ENCODE data around the gene SCRG1. TPM values are rescaled to one million over a fixed set of nuclear protein-coding genes. Genes with fewer than 3 reads are reported as not detected.

SCRG1 gene
- total RNA-seq, 1 experiment from 2014 or later, result not detected

GRCh38 chr4:173411106-173411693 is 12.3 kb upstream of the SCRG1 start:
- Histone ChIP-seq H3K4me1 (replicated peaks; ENCODE audit: insufficient read depth) (peaks cover 45% of the 10 kb centered on the region), H3K27ac (no peak overlapping the region), H3K9me2 (ENCODE audit: insufficient read depth) (no peaks in the 10 kb centered on the region), H3K36me3 (ENCODE audit: low read depth) (no peaks in the 10 kb centered on the region), H2AFZ (no peak overlapping the region), H3K4me3 (no peak overlapping the region), H3K27me3 (ENCODE audit: insufficient read depth, low read depth) (no peaks in the 10 kb centered on the region), H4K20me1 (ENCODE audit: insufficient read depth) (no peaks in the 10 kb centered on the region), H3K4me2 (no peak overlapping the region), H3K79me2 (ENCODE audit: low read depth) (no peaks in the 10 kb centered on the region), H3F3A (ENCODE audit: insufficient read depth, low read depth) (peaks cover 17% of the 10 kb centered on the region; the same call in 1 of the 2 replicates), H3K9me3 (ENCODE audit: insufficient read depth, low read depth) (no peaks in the 10 kb centered on the region)
- DNase-seq, result no peak
- ChIA-PET POLR2A (ENCODE audit: unreplicated experiment) (interaction anchor here (0.6 kb wide), 1 partner anchor 408 kb away, joined by 7 read pairs; no protein-coding TSS in a partner anchor), CTCF (no interaction called here)
- no peak for TF ChIP-seq EZH2 (IDR thresholded peaks at IDR 0.05; ENCODE audit: low read depth)
- TF ChIP-seq CTCF (conservative IDR thresholded peaks at IDR 0.05), result no peak
- no TSS peak for BruUV-seq (replicated peaks)
- intact Hi-C loops (cut with micrococcal nuclease; ENCODE audit: unreplicated experiment), result no loop called here

- Histone ChIP-seq H3K4me3 (no peak overlapping the region), H3K36me3 (ENCODE audit: low read depth) (no peaks in the 10 kb centered on the region), H3K27ac (no peak overlapping the region), H4K20me1 (ENCODE audit: insufficient read depth) (no peaks in the 10 kb centered on the region), H3K4me2 (no peak overlapping the region), H3K79me2 (ENCODE audit: low read depth) (no peaks in the 10 kb centered on the region), H3F3A (ENCODE audit: insufficient read depth, low read depth) (peaks cover 7% of the 10 kb centered on the region; the same call in 1 of the 2 replicates), H3K27me3 (ENCODE audit: insufficient read depth, low read depth) (no peaks in the 10 kb centered on the region), H2AFZ (no peak overlapping the region), H3K9me2 (ENCODE audit: insufficient read depth) (no peaks in the 10 kb centered on the region), H3K4me1 (replicated peaks; ENCODE audit: insufficient read depth) (peaks cover 34% of the 10 kb centered on the region), H3K9me3 (ENCODE audit: insufficient read depth, low read depth) (no peaks in the 10 kb centered on the region)
- BruUV-seq (replicated peaks), result no TSS peak
- ChIA-PET CTCF (no interaction called here), POLR2A (ENCODE audit: unreplicated experiment) (no interaction called here)
- DNase-seq, result no peak
- intact Hi-C loops (cut with micrococcal nuclease; ENCODE audit: unreplicated experiment), result no loop called here
- TF ChIP-seq EZH2 (IDR thresholded peaks at IDR 0.05; ENCODE audit: low read depth) (no peak), CTCF (conservative IDR thresholded peaks at IDR 0.05) (no peak)
Observed at GRCh38 chr4:173410079-173410478, 11.2 kb upstream of the SCRG1 start.

- Histone ChIP-seq H2AFZ (no peak overlapping the region), H3K4me2 (no peak overlapping the region), H4K20me1 (ENCODE audit: insufficient read depth) (no peaks in the 10 kb centered on the region), H3K27me3 (ENCODE audit: insufficient read depth, low read depth) (no peaks in the 10 kb centered on the region), H3K79me2 (ENCODE audit: low read depth) (no peaks in the 10 kb centered on the region), H3K4me3 (no peak overlapping the region), H3K9me3 (ENCODE audit: insufficient read depth, low read depth) (no peaks in the 10 kb centered on the region), H3K4me1 (replicated peaks; ENCODE audit: insufficient read depth) (peaks cover 3% of the 10 kb centered on the region), H3K9me2 (ENCODE audit: insufficient read depth) (no peaks in the 10 kb centered on the region), H3K36me3 (ENCODE audit: low read depth) (no peaks in the 10 kb centered on the region), H3K27ac (no peak overlapping the region), H3F3A (ENCODE audit: insufficient read depth, low read depth) (no peaks in the 10 kb centered on the region)
- ChIA-PET POLR2A (ENCODE audit: unreplicated experiment) (no interaction called here), CTCF (no interaction called here)
- intact Hi-C loops (cut with micrococcal nuclease; ENCODE audit: unreplicated experiment), result no loop called here
- BruUV-seq (replicated peaks), result no TSS peak
- no peak for TF ChIP-seq EZH2 (IDR thresholded peaks at IDR 0.05; ENCODE audit: low read depth)
- TF ChIP-seq CTCF (conservative IDR thresholded peaks at IDR 0.05), result no peak
- DNase-seq, result no peak
Observed at GRCh38 chr4:173405840-173406606, 7.1 kb upstream of the SCRG1 start.

Measured in PC-9 (cell line).